ENCODE data around the gene FARSB. TPM values are rescaled to one million over a fixed set of nuclear protein-coding genes. Genes with fewer than 3 reads are reported as not detected.

The FARSB gene
- total RNA-seq, 3 donors from 2014 or later (not counting 1 experiment from before 2014, with no cell fraction given), result 8.6 to 10.7 (median 9.7) TPM

DNA sequence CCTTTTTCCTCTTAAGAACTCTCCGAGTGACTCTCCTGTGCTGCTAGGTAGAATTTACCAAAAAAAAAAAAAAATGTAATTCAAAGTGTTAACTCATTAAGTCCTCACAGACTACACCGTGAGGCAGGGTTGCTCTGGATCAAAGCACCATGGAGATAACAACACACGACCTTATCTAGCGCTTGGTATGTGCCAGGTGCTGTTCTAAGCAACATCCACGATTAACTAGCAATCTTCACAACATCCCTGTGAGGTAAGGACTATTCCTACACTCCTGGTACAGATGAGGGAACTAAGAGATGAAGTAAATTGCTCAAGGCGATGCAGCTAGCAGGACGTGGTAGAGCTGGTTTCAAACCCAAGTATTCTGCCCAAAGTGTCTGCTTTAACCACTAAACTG, 17.4 kb upstream of the FARSB start:
- DNase-seq (no peak), ATAC-seq (no peak)
- peaks cover 20% of the 10 kb centered on the region for H3K27me3 ChIP-seq (ENCODE audit: control insufficient read depth, insufficient read depth, low read length)
- Mint-ChIP-seq H3K27ac (no peak overlapping the region), H3K9me3 (no peaks in the 10 kb centered on the region), H3K4me3 (no peak overlapping the region), H3K36me3 (no peaks in the 10 kb centered on the region), H3K4me1 (no peaks in the 10 kb centered on the region), H3K27me3 (ENCODE audit: low read depth in 2 of 2) (peaks cover 48 to 83% of the 10 kb centered on the region in 2 donors)
- intact Hi-C loops (cut with micrococcal nuclease), result no loop called here
- WGBS (ENCODE audit: insufficient coverage), result 88% methylated on average over 6 of the region's 7 CpGs
- H3K4me1 ChIP-seq (ENCODE audit: control insufficient read depth, insufficient read depth, low read length), result peaks cover 4% of the 10 kb centered on the region
- H3K9me3 ChIP-seq (ENCODE audit: control insufficient read depth, insufficient read depth, low read length), result no peaks in the 10 kb centered on the region
- H3K27ac ChIP-seq (ENCODE audit: low read length), result no peak overlapping the region
- H3K36me3 ChIP-seq (ENCODE audit: control insufficient read depth, insufficient read depth, low read length), result no peaks in the 10 kb centered on the region
- H3K4me3 ChIP-seq (ENCODE audit: low read length), result no peak overlapping the region
- TF ChIP-seq, protein P1, sequence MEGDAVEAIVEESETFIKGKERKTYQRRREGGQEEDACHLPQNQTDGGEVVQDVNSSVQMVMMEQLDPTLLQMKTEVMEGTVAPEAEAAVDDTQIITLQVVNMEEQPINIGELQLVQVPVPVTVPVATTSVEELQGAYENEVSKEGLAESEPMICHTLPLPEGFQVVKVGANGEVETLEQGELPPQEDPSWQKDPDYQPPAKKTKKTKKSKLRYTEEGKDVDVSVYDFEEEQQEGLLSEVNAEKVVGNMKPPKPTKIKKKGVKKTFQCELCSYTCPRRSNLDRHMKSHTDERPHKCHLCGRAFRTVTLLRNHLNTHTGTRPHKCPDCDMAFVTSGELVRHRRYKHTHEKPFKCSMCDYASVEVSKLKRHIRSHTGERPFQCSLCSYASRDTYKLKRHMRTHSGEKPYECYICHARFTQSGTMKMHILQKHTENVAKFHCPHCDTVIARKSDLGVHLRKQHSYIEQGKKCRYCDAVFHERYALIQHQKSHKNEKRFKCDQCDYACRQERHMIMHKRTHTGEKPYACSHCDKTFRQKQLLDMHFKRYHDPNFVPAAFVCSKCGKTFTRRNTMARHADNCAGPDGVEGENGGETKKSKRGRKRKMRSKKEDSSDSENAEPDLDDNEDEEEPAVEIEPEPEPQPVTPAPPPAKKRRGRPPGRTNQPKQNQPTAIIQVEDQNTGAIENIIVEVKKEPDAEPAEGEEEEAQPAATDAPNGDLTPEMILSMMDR (IDR thresholded peaks at IDR 0.05), result no peak

DNA sequence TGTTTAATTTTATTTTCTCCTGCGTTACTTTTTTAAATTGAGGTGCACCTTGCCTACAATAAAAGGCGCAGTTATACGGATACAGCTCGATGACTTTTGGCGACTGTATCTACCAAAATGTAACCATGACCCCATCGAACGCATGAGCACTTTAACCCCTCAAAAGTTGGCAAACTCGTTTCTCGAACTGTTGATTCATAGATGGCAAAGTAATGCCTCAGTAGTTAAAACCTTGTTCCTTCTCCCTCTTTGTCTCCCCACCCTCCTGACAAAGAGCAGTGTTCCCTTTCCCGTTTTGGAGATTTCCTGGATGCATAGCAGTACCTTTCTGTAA, 16.1 kb upstream of the FARSB start:
- Mint-ChIP-seq H3K4me3 (no peak overlapping the region), H3K36me3 (no peaks in the 10 kb centered on the region), H3K27me3 (ENCODE audit: low read depth in 2 of 2) (peaks cover 45 to 80% of the 10 kb centered on the region in 2 donors), H3K9me3 (no peaks in the 10 kb centered on the region), H3K27ac (no peak overlapping the region), H3K4me1 (no peaks in the 10 kb centered on the region)
- DNase-seq (no peak), ATAC-seq (no peak)
- intact Hi-C loops (cut with micrococcal nuclease), result no loop called here
- H3K9me3 ChIP-seq (ENCODE audit: control insufficient read depth, insufficient read depth, low read length), result no peaks in the 10 kb centered on the region
- no peaks in the 10 kb centered on the region for H3K36me3 ChIP-seq (ENCODE audit: control insufficient read depth, insufficient read depth, low read length)
- TF ChIP-seq, protein P1 (IDR thresholded peaks at IDR 0.05), result no peak
- no peak overlapping the region for H3K4me3 ChIP-seq (ENCODE audit: low read length)
- no peak overlapping the region for H3K27ac ChIP-seq (ENCODE audit: low read length)
- H3K4me1 ChIP-seq (ENCODE audit: control insufficient read depth, insufficient read depth, low read length), result peaks cover 4% of the 10 kb centered on the region
- H3K27me3 ChIP-seq (ENCODE audit: control insufficient read depth, insufficient read depth, low read length), result peaks cover 15% of the 10 kb centered on the region
- WGBS (ENCODE audit: insufficient coverage), result 19% methylated on average over 10 of the region's 10 CpGs

DNA sequence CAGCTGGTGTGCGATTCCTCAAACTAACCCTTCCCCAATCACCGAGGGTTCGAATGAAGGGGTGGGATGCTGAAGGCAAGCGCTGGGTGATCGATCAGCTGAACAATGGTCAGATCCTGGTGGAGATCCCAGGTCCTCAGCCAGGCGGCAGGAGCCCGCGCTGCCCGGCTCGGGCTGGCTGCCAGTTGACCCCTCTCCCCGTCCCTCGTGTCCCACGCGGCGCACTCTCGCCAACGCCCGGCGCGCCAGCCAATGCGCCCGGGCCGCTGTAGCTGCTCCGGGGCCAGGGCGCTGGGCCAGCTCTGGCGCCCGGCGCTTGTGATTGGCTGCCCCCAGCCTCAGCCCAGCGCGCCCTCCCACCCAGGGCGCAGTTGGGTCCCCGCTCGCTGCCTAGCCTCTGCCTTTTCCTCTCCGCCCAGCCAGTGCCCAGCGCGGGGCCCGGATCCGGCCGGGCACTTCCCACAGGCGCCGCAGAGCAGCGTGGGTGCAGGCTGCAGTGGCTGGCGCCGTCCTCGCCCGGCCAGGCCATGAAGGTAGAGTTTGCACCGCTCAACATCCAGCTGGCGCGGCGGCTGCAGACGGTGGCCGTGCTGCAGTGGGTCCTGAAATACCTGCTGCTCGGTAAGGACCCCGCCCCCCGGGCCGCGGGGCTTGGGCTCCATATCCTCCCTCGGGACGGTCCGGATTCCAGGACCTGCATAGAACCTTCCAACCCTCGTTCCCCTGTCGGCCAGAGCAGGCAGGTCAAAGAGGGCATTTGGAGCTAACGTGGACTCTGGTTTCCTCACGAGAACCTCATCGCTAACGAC, 15.6 kb upstream of the FARSB start, which contains the start of gene MOGAT1:
TSS of gene MOGAT1 (plus strand) at position 400 of the 809 bp plus-strand sequence. CDS start at position 528, 128 bp downstream.
- no peaks in the 10 kb centered on the region for H3K9me3 Mint-ChIP-seq
- no peak within 1 kb of the TSS for H3K4me3 Mint-ChIP-seq
- peaks cover 45 to 84% of the 10 kb centered on the region in 2 donors for H3K27me3 Mint-ChIP-seq (ENCODE audit: low read depth in 2 of 2)
- WGBS (ENCODE audit: insufficient coverage), result 8% methylated on average over 66 of the region's 66 CpGs
- H3K36me3 Mint-ChIP-seq, result no peaks in the 10 kb centered on the region
- DNase-seq, result no peak
- Histone ChIP-seq H3K9me3 (ENCODE audit: control insufficient read depth, insufficient read depth, low read length) (no peaks in the 10 kb centered on the region), H3K4me1 (ENCODE audit: control insufficient read depth, insufficient read depth, low read length) (peaks cover 4% of the 10 kb centered on the region), H3K36me3 (ENCODE audit: control insufficient read depth, insufficient read depth, low read length) (no peaks in the 10 kb centered on the region), H3K27me3 (ENCODE audit: control insufficient read depth, insufficient read depth, low read length) (peaks cover 15% of the 10 kb centered on the region), H3K4me3 (ENCODE audit: low read length) (no peak within 1 kb of the TSS), H3K27ac (ENCODE audit: low read length) (no peak within 1 kb of the TSS)
- TF ChIP-seq, protein P1 (IDR thresholded peaks at IDR 0.05), result no peak
- intact Hi-C loops (cut with micrococcal nuclease), result no loop called here
- no peaks in the 10 kb centered on the region for H3K4me1 Mint-ChIP-seq
- ATAC-seq, result peak in 2 of 3 donors; percentile 41 to 55
- no peak within 1 kb of the TSS for H3K27ac Mint-ChIP-seq
